ENCODE measurements around the gene SLC44A5.

GRCh38 chr1:75166821-75167220 lies 444.1 kb downstream of the SLC44A5 start:
- TF ChIP-seq CTCF (IDR thresholded peaks at IDR 0.05) (no peak), EZH2 (IDR thresholded peaks at IDR 0.05; ENCODE audit: borderline replicate concordance, insufficient read depth, low read depth, low read length, poor library complexity, severe bottlenecking) (no peak)
